ENCODE measurements around the gene ARL14. TPM values are rescaled to one million over a fixed set of nuclear protein-coding genes. Genes with fewer than 3 reads are reported as not detected.

ARL14 gene
- total RNA-seq, 2 experiments from 2014 or later, result not detected

DNA sequence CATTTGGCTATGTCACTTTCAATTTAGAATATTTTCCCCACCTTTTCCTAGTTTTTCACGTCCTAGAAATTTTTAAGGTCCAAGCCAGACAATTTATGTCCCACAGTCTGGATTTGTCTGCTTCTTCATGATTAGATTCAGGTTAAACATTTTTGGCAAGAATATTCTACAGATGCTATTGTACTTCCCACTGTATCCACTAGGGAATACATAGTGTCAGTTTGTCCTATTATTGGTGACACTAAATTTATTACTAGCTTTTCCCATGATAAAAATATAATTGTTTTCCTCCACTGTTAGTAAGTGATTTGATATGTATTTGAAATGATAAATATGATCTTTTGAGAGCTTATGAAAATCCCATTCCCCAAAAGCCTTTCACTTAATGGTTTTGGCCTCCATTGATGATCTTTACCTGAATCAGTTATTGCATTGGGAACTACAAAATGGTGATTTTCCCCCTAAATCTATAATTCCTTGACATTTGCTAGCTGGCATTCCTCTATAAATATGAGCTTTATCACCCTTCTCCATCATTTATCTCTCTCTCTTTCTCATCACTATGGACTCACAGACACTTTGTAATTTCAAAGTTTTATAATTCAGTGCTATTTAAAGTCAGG, 8.3 kb downstream of the ARL14 start:
- ChIA-PET POLR2A (no interaction called here), CTCF (interaction anchor here (1.5 to 3.4 kb wide), 3 partner anchors 13 to 258 kb away, joined by 5 to 16 read pairs (median 8); no protein-coding TSS in a partner anchor)
- no peak for DNase-seq
- TF ChIP-seq, protein P1, sequence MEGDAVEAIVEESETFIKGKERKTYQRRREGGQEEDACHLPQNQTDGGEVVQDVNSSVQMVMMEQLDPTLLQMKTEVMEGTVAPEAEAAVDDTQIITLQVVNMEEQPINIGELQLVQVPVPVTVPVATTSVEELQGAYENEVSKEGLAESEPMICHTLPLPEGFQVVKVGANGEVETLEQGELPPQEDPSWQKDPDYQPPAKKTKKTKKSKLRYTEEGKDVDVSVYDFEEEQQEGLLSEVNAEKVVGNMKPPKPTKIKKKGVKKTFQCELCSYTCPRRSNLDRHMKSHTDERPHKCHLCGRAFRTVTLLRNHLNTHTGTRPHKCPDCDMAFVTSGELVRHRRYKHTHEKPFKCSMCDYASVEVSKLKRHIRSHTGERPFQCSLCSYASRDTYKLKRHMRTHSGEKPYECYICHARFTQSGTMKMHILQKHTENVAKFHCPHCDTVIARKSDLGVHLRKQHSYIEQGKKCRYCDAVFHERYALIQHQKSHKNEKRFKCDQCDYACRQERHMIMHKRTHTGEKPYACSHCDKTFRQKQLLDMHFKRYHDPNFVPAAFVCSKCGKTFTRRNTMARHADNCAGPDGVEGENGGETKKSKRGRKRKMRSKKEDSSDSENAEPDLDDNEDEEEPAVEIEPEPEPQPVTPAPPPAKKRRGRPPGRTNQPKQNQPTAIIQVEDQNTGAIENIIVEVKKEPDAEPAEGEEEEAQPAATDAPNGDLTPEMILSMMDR (IDR thresholded peaks at IDR 0.05), result no peak
- no peak for ATAC-seq
- no peaks in the 10 kb centered on the region for H3K4me1 Mint-ChIP-seq (ENCODE audit: low read depth)
- H3K4me3 Mint-ChIP-seq, result no peak overlapping the region
- peaks cover 2% of the 10 kb centered on the region for H3K27me3 Mint-ChIP-seq
- no peaks in the 10 kb centered on the region for H3K36me3 Mint-ChIP-seq (ENCODE audit: low read depth)
- intact Hi-C loops (cut with micrococcal nuclease), result loop anchor here (5.0 kb wide), 1 partner anchor 257 kb away; no protein-coding TSS in a partner anchor
- no peaks in the 10 kb centered on the region for H3K9me3 Mint-ChIP-seq
- no peak overlapping the region for H3K27ac Mint-ChIP-seq

- TF ChIP-seq, protein P1 (IDR thresholded peaks at IDR 0.05), result peak; percentile 70
Observed at GRCh38 chr3:160686955-160687535, 10.1 kb downstream of the ARL14 start.

DNA sequence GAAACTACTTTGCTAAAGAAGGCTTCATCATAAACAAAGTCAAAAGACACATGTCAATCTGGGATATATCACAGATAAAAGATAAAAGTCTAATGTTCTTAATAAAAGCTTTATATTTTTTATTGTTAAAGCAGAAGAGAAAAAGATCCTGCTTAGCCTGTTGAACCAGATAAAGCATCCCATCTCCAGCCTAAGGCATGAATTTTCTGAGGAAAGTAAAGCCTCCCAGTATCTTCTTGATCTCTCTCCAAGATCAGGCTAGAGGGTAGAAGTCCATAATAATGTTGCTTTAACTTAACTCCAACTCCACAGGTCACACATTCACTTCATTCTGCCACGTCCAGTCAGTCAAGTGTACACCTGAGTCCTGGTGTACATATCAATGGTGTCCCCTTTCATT, 14.2 kb downstream of the ARL14 start:
- H3K27me3 Mint-ChIP-seq, result no peaks in the 10 kb centered on the region
- CTCF ChIA-PET, result interaction anchor here (0.9 to 1.8 kb wide), 3 partner anchors 30 to 584 kb away, joined by 4 to 6 read pairs (median 4); no protein-coding TSS in a partner anchor
- intact Hi-C loops (cut with micrococcal nuclease), result no loop called here
- H3K27ac Mint-ChIP-seq, result no peak overlapping the region
- H3K36me3 Mint-ChIP-seq (ENCODE audit: low read depth), result no peaks in the 10 kb centered on the region
- ATAC-seq (no peak), DNase-seq (no peak)
- no peak overlapping the region for H3K4me3 Mint-ChIP-seq
- POLR2A ChIA-PET, result interaction anchor here (0.6 kb wide), 1 partner anchor 270 kb away, joined by 3 read pairs; no protein-coding TSS in a partner anchor
- peaks cover 2% of the 10 kb centered on the region for H3K4me1 Mint-ChIP-seq (ENCODE audit: low read depth)
- TF ChIP-seq, protein P1 (IDR thresholded peaks at IDR 0.05), result no peak
- no peaks in the 10 kb centered on the region for H3K9me3 Mint-ChIP-seq

More at GRCh38 chr3:160686955-160687535, 10.1 kb downstream of the ARL14 start:
- ChIA-PET POLR2A (no interaction called here), CTCF (interaction anchor here (0.8 to 3.4 kb wide), 13 partner anchors 9 to 588 kb away, joined by 3 to 16 read pairs (median 4); partner anchors contain the start of gene ARL14)
- Mint-ChIP-seq H3K27me3 (no peaks in the 10 kb centered on the region), H3K4me3 (no peak overlapping the region), H3K27ac (no peak overlapping the region), H3K4me1 (ENCODE audit: low read depth) (no peaks in the 10 kb centered on the region), H3K36me3 (ENCODE audit: low read depth) (no peaks in the 10 kb centered on the region), H3K9me3 (no peaks in the 10 kb centered on the region)
- ATAC-seq (no peak), DNase-seq (no peak)
- intact Hi-C loops (cut with micrococcal nuclease), result loop anchor here (5.0 kb wide), 1 partner anchor 255 kb away; no protein-coding TSS in a partner anchor

DNA sequence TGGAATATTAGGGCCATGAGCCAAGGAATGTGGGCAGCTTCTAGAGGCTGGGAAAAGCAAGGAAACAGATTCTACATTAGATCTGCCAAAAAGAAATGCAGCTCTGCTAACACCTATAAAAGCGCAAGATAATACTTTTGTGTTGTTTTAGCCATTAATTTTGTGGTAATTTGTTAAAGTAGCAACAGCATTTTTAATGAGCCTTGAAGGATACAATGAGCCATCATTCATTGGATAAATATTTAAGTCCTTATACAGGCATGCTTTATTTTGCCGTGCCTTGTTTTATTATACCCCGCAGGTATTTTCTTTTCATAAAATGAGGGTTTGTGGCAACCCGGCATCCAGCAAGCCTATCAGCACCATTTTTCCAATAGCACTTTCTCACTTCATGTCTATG, 15.0 kb downstream of the ARL14 start:
- no peaks in the 10 kb centered on the region for H3K36me3 Mint-ChIP-seq (ENCODE audit: low read depth)
- POLR2A ChIA-PET, result interaction anchor here (0.6 kb wide), 1 partner anchor 269 kb away, joined by 3 read pairs; no protein-coding TSS in a partner anchor

More for the DNA sequence above, 15.0 kb downstream of the ARL14 start:
- DNase-seq (no peak), ATAC-seq (no peak)
- H3K27me3 Mint-ChIP-seq, result no peaks in the 10 kb centered on the region
- no peak overlapping the region for H3K27ac Mint-ChIP-seq
- TF ChIP-seq, protein P1 (IDR thresholded peaks at IDR 0.05), result no peak
- CTCF ChIA-PET, result interaction anchor here (1.0 to 1.8 kb wide), 3 partner anchors 29 to 256 kb away, joined by 3 to 6 read pairs (median 4); no protein-coding TSS in a partner anchor
- H3K9me3 Mint-ChIP-seq, result no peaks in the 10 kb centered on the region
- intact Hi-C loops (cut with micrococcal nuclease), result no loop called here
- H3K4me1 Mint-ChIP-seq (ENCODE audit: low read depth), result peaks cover 2% of the 10 kb centered on the region
- no peak overlapping the region for H3K4me3 Mint-ChIP-seq
